Brain microvascular endothelial cell (primary cell): Measurements from ENCODE around the gene CALB2.

Experiments used
- DNase-seq: peaks from one replicate; pipeline ENCODE4 v3.0.0-alpha.2; 2020
- H3K27ac ChIP-seq: fragments of 250-450 bp; sonication (Bioruptor Pico); 2 replicates; pipeline ENCODE4 v1.5.1; 2020; ENCODE audit warnings: mild to moderate bottlenecking, moderate library complexity
- H3K27me3 ChIP-seq: fragments of 250-450 bp; sonication (Bioruptor Pico); replicated peaks from 2 replicates; pipeline ENCODE4 v1.5.1; 2020; ENCODE audit warnings: mild to moderate bottlenecking
- H3K36me3 ChIP-seq: fragments of 250-450 bp; sonication (Bioruptor Pico); replicated peaks from 2 replicates; pipeline ENCODE4 v1.5.1; 2020; ENCODE audit warnings: mild to moderate bottlenecking
- H3K4me3 ChIP-seq: 2 replicates; pipeline ENCODE4 v1.5.1; 2011; ENCODE audit warnings: low read depth, mild to moderate bottlenecking, control low read depth, low read length, moderate library complexity
- in situ Hi-C: cut with HindIII; loops from 2 replicates; pipeline ENCODE4 v1.10.0; 2017; ENCODE audit warnings: low sequenced_read_pairs, low pct_ligation_motif_present
- TF ChIP-seq, protein P1 (sequence below): IDR thresholded peaks from 2 replicates; pipeline ENCODE4 v1.5.1; 2011; ENCODE audit warnings: low read depth, mild to moderate bottlenecking, moderate library complexity, low read length, control low read depth, inconsistent platforms; ENCODE audit errors: missing control alignments

The CALB2 gene

DNA sequence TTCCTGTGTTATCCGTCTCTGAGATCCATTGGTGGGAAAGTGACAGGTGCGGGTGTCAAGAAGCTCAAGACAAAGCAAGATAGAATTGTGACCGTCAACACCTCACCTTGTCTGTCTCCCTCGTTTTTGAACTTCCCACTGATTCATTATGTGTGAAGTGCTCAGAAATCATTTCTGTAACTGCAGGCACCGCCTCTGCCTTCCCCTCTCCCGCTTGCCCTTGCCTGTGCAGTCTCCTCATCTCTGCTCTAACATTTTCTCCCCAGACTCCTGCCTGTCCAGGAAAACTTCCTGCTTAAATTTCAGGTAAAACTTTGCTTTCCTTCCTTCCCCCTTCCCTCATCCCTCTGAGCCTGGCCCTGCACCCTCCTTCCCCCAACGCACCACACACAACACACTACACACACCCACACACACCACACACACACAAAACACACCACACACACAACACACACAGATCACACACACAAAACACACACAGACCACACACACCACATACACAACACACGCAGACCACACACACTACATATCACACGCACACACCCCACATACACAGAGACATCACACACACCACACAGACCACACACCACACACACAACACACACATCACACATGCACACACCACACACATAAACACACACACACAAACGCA lies 25.7 kb downstream of the CALB2 start:
- no peak overlapping the region for H3K27ac ChIP-seq
- no peak for DNase-seq

DNA sequence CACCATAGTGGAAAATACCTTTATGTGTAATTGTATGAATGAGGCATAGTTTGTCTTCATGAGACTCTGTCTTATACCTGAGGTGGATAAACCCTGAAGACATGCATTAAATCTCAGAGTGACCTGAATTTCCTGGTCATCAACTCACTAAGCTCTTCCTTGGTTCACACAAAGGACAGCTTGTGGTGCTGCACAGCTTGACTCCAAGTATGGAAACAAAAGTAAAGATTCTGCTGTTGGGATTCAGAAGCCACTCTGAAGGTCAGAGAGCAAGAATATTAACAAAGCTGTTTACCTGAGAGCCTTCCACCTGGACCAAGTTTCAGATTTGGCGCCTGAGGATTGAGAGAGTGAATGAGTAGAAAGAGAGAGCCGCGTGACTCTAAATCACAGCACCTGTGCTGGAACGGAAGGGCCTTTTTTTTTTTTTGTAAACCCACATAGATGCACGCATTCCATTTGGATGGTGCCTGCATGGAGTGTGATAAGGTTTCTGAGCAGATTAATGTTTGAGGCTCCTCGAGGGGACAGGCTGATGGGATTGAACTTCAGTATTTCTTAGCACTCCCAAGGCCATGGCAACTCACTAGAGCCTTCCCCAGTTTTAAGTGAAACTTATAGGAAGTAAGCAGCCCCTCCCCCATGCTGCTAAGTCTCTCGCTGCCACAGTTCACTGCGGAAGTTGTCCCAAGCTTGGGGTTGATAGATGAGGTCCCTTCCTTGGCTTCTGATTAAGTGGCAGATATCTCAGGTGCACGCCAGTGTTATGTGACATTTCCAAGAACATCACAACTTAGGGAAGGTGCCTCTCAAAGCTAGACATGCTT lies 28.7 kb downstream of the CALB2 start:
- Histone ChIP-seq H3K4me3 (no peak overlapping the region), H3K36me3 (no peaks in the 10 kb centered on the region), H3K27me3 (no peaks in the 10 kb centered on the region), H3K27ac (no peak overlapping the region)
- TF ChIP-seq, protein P1, sequence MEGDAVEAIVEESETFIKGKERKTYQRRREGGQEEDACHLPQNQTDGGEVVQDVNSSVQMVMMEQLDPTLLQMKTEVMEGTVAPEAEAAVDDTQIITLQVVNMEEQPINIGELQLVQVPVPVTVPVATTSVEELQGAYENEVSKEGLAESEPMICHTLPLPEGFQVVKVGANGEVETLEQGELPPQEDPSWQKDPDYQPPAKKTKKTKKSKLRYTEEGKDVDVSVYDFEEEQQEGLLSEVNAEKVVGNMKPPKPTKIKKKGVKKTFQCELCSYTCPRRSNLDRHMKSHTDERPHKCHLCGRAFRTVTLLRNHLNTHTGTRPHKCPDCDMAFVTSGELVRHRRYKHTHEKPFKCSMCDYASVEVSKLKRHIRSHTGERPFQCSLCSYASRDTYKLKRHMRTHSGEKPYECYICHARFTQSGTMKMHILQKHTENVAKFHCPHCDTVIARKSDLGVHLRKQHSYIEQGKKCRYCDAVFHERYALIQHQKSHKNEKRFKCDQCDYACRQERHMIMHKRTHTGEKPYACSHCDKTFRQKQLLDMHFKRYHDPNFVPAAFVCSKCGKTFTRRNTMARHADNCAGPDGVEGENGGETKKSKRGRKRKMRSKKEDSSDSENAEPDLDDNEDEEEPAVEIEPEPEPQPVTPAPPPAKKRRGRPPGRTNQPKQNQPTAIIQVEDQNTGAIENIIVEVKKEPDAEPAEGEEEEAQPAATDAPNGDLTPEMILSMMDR = no peak
- no peak for DNase-seq
- in situ Hi-C loops = no loop called here

More for the DNA sequence above, 25.7 kb downstream of the CALB2 start:
- in situ Hi-C loops = no loop called here
- no peak overlapping the region for H3K4me3 ChIP-seq
- no peaks in the 10 kb centered on the region for H3K27me3 ChIP-seq
- TF ChIP-seq, protein P1 = no peak
- H3K36me3 ChIP-seq = no peaks in the 10 kb centered on the region

DNA sequence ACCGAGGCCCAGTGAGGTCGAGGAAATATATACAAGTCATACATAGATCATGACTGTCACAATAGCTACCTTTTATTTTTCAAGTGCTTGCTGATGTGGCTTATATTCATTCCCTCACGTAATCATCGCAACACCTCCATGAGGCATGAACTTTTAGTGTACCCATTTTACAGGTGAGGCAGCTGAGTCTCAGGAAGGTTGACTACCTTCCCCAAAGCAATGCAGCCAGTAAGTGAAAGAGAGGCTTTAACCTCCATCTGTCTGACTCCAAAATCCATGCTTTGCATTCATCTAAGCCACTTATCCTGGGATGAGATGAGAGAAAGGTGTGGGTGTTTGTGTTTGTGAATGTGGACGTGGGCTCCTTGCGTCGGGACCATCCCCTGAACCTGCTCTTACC lies 30.8 kb downstream of the CALB2 start:
- in situ Hi-C loops = no loop called here
- TF ChIP-seq, protein P1 = no peak
- H3K4me3 ChIP-seq = no peak overlapping the region
- DNase-seq = no peak
- H3K27me3 ChIP-seq = no peaks in the 10 kb centered on the region
- no peaks in the 10 kb centered on the region for H3K36me3 ChIP-seq
- no peak overlapping the region for H3K27ac ChIP-seq

DNA sequence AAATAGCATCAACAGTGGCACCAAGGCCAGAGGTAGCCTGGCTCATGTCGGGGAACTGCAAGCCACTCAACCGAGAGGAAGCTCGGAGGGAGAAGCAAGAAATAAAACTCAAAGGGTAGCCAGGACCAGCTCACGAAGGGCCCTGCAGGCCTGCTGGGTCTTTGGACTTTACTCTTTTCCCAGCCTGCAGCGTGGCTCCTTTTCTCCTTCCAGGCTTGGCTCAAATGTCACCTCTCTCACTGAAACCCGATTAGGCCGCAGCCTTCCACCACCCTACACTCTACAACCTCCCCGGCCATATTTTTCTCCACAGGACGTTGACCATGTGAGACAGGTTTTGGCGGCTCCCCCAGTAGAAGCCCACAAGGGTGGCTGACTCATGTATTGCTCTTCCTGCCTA lies 38.1 kb downstream of the CALB2 start:
- in situ Hi-C loops = no loop called here
- no peak for DNase-seq
- H3K4me3 ChIP-seq = no peak overlapping the region
- H3K27ac ChIP-seq = no peak overlapping the region
- no peaks in the 10 kb centered on the region for H3K36me3 ChIP-seq
- TF ChIP-seq, protein P1 = no peak
- H3K27me3 ChIP-seq = no peaks in the 10 kb centered on the region

DNA sequence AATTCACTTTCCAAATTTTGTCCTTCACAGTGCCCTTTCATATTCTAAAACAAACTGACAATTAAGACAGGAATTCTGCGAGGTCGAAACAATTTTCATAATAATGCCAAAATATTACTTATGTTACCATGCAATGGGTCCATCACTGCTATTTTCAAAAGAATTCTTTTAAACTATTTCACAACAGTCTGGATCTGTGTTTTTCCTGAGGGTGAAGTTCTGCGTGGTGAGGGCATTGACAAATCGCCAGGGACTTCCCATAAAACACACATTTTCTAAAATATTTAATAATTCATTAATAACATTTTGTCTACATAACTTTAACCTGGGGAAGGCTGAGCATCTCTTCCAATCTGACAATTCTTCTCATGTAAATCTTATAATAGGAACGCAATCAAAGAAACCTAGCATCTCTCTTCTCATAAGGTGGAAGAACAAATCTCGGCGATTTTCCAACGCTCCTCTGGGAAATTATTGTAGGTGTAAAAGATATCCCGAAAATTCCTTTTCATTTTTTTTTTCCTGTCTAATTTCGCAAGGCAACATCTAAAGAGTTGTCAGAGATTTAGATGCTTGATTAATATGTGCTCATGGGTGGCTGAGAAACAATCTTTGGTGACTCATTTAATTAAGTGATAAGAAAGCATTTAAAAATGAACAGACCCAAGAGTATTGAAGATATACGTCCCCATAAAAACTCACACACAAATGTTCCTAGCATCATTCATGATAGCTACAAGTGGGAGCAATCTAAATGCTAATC lies 41.5 kb downstream of the CALB2 start:
- Histone ChIP-seq H3K36me3 (no peaks in the 10 kb centered on the region), H3K4me3 (no peak overlapping the region), H3K27ac (no peak overlapping the region), H3K27me3 (no peaks in the 10 kb centered on the region)
- in situ Hi-C loops = no loop called here
- TF ChIP-seq, protein P1 = no peak
- no peak for DNase-seq
